HepG2 (cell line): Measurements from ENCODE around the gene FBH1. TPM values are rescaled to one million over a fixed set of nuclear protein-coding genes. Genes with fewer than 3 reads are reported as not detected.

Experiments used
- AFF4 ChIP-seq: sonication (generic); formaldehyde crosslinking; IDR thresholded peaks from 2 replicates; pipeline ENCODE4 v1.4.0; 2020; ENCODE audit warnings: missing genetic modification reagents
- CEBPG ChIP-seq: IDR thresholded peaks from 2 replicates; pipeline ENCODE4 v1.6.1; 2016
- HDAC1 ChIP-seq: sonication (generic); formaldehyde crosslinking; IDR thresholded peaks from 2 replicates; pipeline ENCODE4 v1.5.1; 2020; ENCODE audit warnings: mild to moderate bottlenecking, missing genetic modification reagents
- KLF13 ChIP-seq: sonication (generic); formaldehyde crosslinking; IDR thresholded peaks from 2 replicates; pipeline ENCODE4 v1.4.0; 2020; ENCODE audit warnings: mild to moderate bottlenecking, missing genetic modification reagents
- MAFK ChIP-seq, 2 experiments: IDR thresholded peaks in 1 of 2; conservative IDR thresholded peaks in 1 of 2; 2 replicates each; pipeline ENCODE4 v1.6.1; 2011; ENCODE audit warnings: improper control_type of control experiment in 2 of 2, low read length in 2 of 2
- MTA1 ChIP-seq: sonication (generic); formaldehyde crosslinking; IDR thresholded peaks from 2 replicates; pipeline ENCODE4 v1.4.0; 2020; ENCODE audit warnings: missing genetic modification reagents, mild to moderate bottlenecking, borderline replicate concordance
- MTERF4 ChIP-seq: sonication (generic); formaldehyde crosslinking; IDR thresholded peaks from 2 replicates; pipeline ENCODE4 v1.8.0; 2023; ENCODE audit warnings: mild to moderate bottlenecking, missing genetic modification reagents
- MYC ChIP-seq: sonication (generic); formaldehyde crosslinking; IDR thresholded peaks from 2 replicates; pipeline ENCODE4 v1.9.0; 2021; ENCODE audit warnings: missing genetic modification reagents, borderline replicate concordance
- TCF7L2 ChIP-seq: IDR thresholded peaks from 2 replicates; pipeline ENCODE4 v1.6.1; 2011; ENCODE audit warnings: mild to moderate bottlenecking, low read depth, low read length, moderate library complexity
- ZBTB7A ChIP-seq: sonication (generic); formaldehyde crosslinking; IDR thresholded peaks from 2 replicates; pipeline ENCODE4 v1.8.0; 2022; ENCODE audit warnings: mild to moderate bottlenecking, missing genetic modification reagents
- ZMAT3 ChIP-seq: sonication (generic); formaldehyde crosslinking; conservative IDR thresholded peaks from 2 replicates; pipeline ENCODE4 v1.7.0; 2021; ENCODE audit warnings: missing genetic modification reagents
- ZNF264 ChIP-seq: sonication (generic); formaldehyde crosslinking; IDR thresholded peaks from 2 replicates; pipeline ENCODE4 v1.4.0; 2020; ENCODE audit warnings: missing genetic modification reagents
- ZNF280D ChIP-seq: sonication (generic); formaldehyde crosslinking; IDR thresholded peaks from 2 replicates; pipeline ENCODE4 v1.5.1; 2020; ENCODE audit warnings: mild to moderate bottlenecking, missing genetic modification reagents
- ZNF569 ChIP-seq: sonication (generic); formaldehyde crosslinking; IDR thresholded peaks from 2 replicates; pipeline ENCODE4 v1.5.0; 2020; ENCODE audit warnings: mild to moderate bottlenecking, missing genetic modification reagents, moderate library complexity, borderline replicate concordance
- ZNF607 ChIP-seq: sonication (generic); formaldehyde crosslinking; IDR thresholded peaks from 2 replicates; pipeline ENCODE4 v1.5.1; 2020; ENCODE audit warnings: missing genetic modification reagents, mild to moderate bottlenecking, borderline replicate concordance
- ZNF639 ChIP-seq: conservative IDR thresholded peaks from 2 replicates; pipeline ENCODE4 v1.6.1; 2018; ENCODE audit warnings: missing genetic modification reagents
- ZNF75D ChIP-seq: sonication (generic); formaldehyde crosslinking; IDR thresholded peaks from 2 replicates; pipeline ENCODE4 v1.8.1; 2023; ENCODE audit warnings: missing genetic modification reagents, mild to moderate bottlenecking, borderline replicate concordance
- polyA plus RNA-seq, 8 experiments: library from polyadenylated mRNA; depleted of rRNA in 3 of 8; stranded (reverse) in 7 of 8; unstranded in 1 of 8; fragments of >200 nt; fragmentation: Illumina TruSeq in 4 of 8; extraction: Trizol in 4 of 8; gene quantifications; 2 replicates each; pipeline versions ENCODE4 v1.2.1 to v1.2.3, GENCODE V29; 2011 to 2016; ENCODE audit warnings: low read depth in 4 of 8, missing spikeins in 1 of 8, mixed read lengths in 1 of 8; ENCODE audit not compliant: insufficient read depth in 1 of 8
- total RNA-seq, 5 experiments: library from RNA; depleted of rRNA; stranded (reverse); fragments of >200 nt; fragmentation: Illumina TruSeq; extraction: Trizol; gene quantifications; 2 replicates each; pipeline ENCODE4 v1.2.3, GENCODE V29; 2016; ENCODE audit warnings: low read depth in 1 of 5

Gene FBH1
- total and polyA plus RNA-seq, 2 of the 13 experiments (the other 11 are each of a cell fraction or from before 2014, with no cell fraction given) = 48.8 to 60.3 TPM

- TF ChIP-seq ZNF280D (CRISPR knock-in tag) (0 out of 2 replicates have a peak, but pooled peaks have one; percentile 53), TCF7L2 (no peak), ZNF569 (CRISPR knock-in tag) (no peak), ZNF639 (0 out of 2 replicates have a peak, but pooled peaks have one; percentile 35), HDAC1 (CRISPR knock-in tag) (peak; percentile 30; the same call in 1 of the 2 replicates), ZNF75D (no peak), KLF13 (0 out of 2 replicates have a peak, but pooled peaks have one; percentile 47), MTERF4 (peak; percentile 74; the same call in 1 of the 2 replicates), ZNF264 (CRISPR knock-in tag) (no peak), MAFK (conservative IDR thresholded peaks at IDR 0.05 in 1 of 2, IDR thresholded peaks at IDR 0.05 in 1 of 2; ENCODE audit: low read length in 2 of 2) (no peak), MYC (peak; percentile 24; the same call in 1 of the 2 replicates), CEBPG (peak; percentile 20; the same call in 1 of the 2 replicates), ZMAT3 (peak; percentile 54; the same call in 1 of the 2 replicates), ZNF607 (CRISPR knock-in tag) (peak; percentile 21; the same call in 1 of the 2 replicates), MTA1 (CRISPR knock-in tag) (peak; percentile 34; the same call in 1 of the 2 replicates), ZBTB7A (CRISPR knock-in tag) (peak; percentile 49), AFF4 (CRISPR knock-in tag) (no peak; the same call in 1 of the 2 replicates)
Observed at GRCh38 chr10:5840314-5841307, 49.4 kb upstream of the FBH1 start (continued).
